Measurements from ENCODE around the gene KLRG1.

The KLRG1 gene

DNA sequence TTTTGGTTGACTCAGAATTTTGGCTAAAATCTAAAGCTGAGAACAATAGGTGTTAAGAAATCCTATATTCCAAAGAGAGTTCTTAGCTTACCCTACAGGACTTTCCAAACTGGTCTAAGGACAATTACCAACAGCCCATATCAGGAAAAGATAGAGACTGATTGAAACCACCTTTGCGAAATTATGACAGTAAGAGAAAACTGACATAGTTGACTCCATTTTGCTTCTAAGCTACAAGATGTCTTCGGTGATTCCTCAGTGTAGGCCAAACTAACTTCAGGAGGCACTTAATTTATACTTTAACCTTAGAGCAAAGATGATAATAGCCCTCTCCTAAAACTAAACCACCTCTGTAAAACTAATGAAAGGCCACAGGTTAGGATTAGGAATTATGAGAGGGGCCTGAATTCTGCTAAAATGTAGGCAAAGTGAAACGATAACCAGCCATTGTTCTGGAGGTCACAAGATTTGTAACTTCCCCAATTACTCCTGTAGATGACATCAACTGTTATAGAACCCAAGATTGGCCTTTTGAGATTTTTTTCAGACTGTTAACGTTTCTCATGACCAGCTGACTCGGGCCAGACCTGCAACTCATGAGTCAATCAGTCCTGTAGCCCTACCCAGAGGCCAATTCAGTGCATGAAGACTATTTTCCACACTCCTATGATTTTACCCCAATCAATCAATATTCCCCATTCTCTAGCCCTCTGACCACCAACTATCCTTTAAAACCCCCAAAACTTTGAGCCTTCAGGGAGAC, 43.0 kb downstream of the KLRG1 start:
- Histone ChIP-seq H4K20me1 (ENCODE audit: insufficient read depth, low read length) (no peaks in the 10 kb centered on the region), H3K9ac (ENCODE audit: low read depth, low read length) (no peak overlapping the region), H3K4me3 (ENCODE audit: low read depth in 1 of 2, low read length in 2 of 2) (no peak overlapping the region), H3K27me3 (ENCODE audit: insufficient read depth, low read length, poor library complexity) (no peaks in the 10 kb centered on the region), H3K79me2 (ENCODE audit: insufficient read depth, low read length) (no peaks in the 10 kb centered on the region), H2AFZ (ENCODE audit: low read depth, low read length) (no peak overlapping the region), H3K36me3 (ENCODE audit: insufficient read depth, low read length) (no peaks in the 10 kb centered on the region), H3K9me3 (ENCODE audit: insufficient read depth, low read length, severe bottlenecking) (no peaks in the 10 kb centered on the region), H3K27ac (ENCODE audit: low read length) (no peak overlapping the region), H3K4me2 (ENCODE audit: insufficient read depth, low read length) (no peak overlapping the region), H3K4me1 (ENCODE audit: insufficient read depth, low read length) (no peaks in the 10 kb centered on the region)
- DNase-seq (no peak), ATAC-seq (ENCODE audit: insufficient read depth, low read depth) (no peak)
- TF ChIP-seq EZH2 (IDR thresholded peaks at IDR 0.05; ENCODE audit: borderline replicate concordance, low read depth, low read length, severe bottlenecking), result no peak
- TF ChIP-seq, protein P1, sequence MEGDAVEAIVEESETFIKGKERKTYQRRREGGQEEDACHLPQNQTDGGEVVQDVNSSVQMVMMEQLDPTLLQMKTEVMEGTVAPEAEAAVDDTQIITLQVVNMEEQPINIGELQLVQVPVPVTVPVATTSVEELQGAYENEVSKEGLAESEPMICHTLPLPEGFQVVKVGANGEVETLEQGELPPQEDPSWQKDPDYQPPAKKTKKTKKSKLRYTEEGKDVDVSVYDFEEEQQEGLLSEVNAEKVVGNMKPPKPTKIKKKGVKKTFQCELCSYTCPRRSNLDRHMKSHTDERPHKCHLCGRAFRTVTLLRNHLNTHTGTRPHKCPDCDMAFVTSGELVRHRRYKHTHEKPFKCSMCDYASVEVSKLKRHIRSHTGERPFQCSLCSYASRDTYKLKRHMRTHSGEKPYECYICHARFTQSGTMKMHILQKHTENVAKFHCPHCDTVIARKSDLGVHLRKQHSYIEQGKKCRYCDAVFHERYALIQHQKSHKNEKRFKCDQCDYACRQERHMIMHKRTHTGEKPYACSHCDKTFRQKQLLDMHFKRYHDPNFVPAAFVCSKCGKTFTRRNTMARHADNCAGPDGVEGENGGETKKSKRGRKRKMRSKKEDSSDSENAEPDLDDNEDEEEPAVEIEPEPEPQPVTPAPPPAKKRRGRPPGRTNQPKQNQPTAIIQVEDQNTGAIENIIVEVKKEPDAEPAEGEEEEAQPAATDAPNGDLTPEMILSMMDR (IDR thresholded peaks at IDR 0.05; ENCODE audit: borderline replicate concordance, extremely low read depth, low read length, poor library complexity, severe bottlenecking), result no peak

DNA sequence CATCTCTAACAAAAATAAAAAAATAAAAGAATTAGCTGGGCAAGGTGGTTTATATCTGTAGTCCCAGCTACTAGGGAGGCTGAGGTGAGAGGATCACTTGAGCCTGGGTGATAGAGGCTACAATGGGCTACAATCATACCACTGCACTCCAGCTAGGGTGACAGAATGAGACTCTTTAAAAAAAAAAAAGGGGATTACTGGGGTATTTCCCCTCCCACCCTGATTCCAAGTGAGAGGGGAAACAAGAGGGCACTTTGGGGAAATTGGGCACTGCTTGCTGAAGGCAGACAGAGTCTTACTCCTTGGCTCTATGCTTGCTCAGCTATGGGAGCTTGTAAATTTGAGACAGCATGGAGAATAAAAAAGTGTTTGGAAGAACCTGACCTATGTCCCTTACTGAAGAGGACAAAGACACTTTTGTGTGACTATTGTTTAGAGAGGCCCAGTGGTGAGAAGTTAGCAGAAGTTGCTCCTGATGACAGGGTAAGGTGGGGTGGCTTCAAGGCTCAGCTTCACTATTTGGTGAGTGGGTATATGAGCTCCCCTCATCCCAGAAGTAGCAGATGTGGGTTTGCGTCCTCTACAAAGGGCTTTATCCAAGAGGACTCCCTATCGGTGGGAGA, 44.0 kb downstream of the KLRG1 start:
- H4K20me1 ChIP-seq (ENCODE audit: insufficient read depth, low read length), result no peaks in the 10 kb centered on the region
- no peaks in the 10 kb centered on the region for H3K9me3 ChIP-seq (ENCODE audit: insufficient read depth, low read length, severe bottlenecking)
- no peak for ATAC-seq (ENCODE audit: insufficient read depth, low read depth)
- H3K27ac ChIP-seq (ENCODE audit: low read length), result no peak overlapping the region
- no peaks in the 10 kb centered on the region for H3K36me3 ChIP-seq (ENCODE audit: insufficient read depth, low read length)
- no peak for TF ChIP-seq EZH2 (IDR thresholded peaks at IDR 0.05; ENCODE audit: borderline replicate concordance, low read depth, low read length, severe bottlenecking)
- TF ChIP-seq, protein P1 (IDR thresholded peaks at IDR 0.05; ENCODE audit: borderline replicate concordance, extremely low read depth, low read length, poor library complexity, severe bottlenecking), result no peak
- H3K4me1 ChIP-seq (ENCODE audit: insufficient read depth, low read length), result no peaks in the 10 kb centered on the region
- H3K79me2 ChIP-seq (ENCODE audit: insufficient read depth, low read length), result no peaks in the 10 kb centered on the region
- no peak overlapping the region for H2AFZ ChIP-seq (ENCODE audit: low read depth, low read length)
- H3K4me2 ChIP-seq (ENCODE audit: insufficient read depth, low read length), result no peak overlapping the region
- DNase-seq, result no peak
- H3K9ac ChIP-seq (ENCODE audit: low read depth, low read length), result no peak overlapping the region
- H3K27me3 ChIP-seq (ENCODE audit: insufficient read depth, low read length, poor library complexity), result no peaks in the 10 kb centered on the region
- H3K4me3 ChIP-seq (ENCODE audit: low read depth in 1 of 2, low read length in 2 of 2), result no peak overlapping the region

DNA sequence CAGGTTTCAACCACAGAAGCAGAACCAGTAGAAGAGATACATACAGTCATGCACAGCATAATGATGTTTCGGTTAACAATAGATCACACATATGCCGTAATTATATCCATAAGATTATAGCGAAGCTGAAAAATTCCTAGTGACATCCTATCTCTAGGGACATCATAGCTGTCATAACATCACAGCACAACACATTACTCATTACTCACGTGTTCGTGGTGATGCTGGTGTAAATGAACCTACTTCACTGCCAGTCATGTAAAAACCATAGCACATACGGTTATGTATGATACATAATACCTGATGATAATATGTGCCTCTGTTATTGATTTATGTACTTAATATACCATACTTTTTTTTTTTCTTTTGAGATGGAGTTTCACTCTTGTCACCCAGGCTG, 44.7 kb downstream of the KLRG1 start:
- DNase-seq, result no peak
- Histone ChIP-seq H3K79me2 (ENCODE audit: insufficient read depth, low read length) (no peaks in the 10 kb centered on the region), H3K36me3 (ENCODE audit: insufficient read depth, low read length) (no peaks in the 10 kb centered on the region), H3K4me3 (ENCODE audit: low read depth in 1 of 2, low read length in 2 of 2) (no peak overlapping the region), H3K27me3 (ENCODE audit: insufficient read depth, low read length, poor library complexity) (no peaks in the 10 kb centered on the region), H2AFZ (ENCODE audit: low read depth, low read length) (no peak overlapping the region), H3K9ac (ENCODE audit: low read depth, low read length) (no peak overlapping the region), H3K4me1 (ENCODE audit: insufficient read depth, low read length) (no peaks in the 10 kb centered on the region), H3K27ac (ENCODE audit: low read length) (no peak overlapping the region), H4K20me1 (ENCODE audit: insufficient read depth, low read length) (no peaks in the 10 kb centered on the region), H3K9me3 (ENCODE audit: insufficient read depth, low read length, severe bottlenecking) (no peaks in the 10 kb centered on the region), H3K4me2 (ENCODE audit: insufficient read depth, low read length) (no peak overlapping the region)
- ATAC-seq (ENCODE audit: insufficient read depth, low read depth), result no peak
- TF ChIP-seq, protein P1 (IDR thresholded peaks at IDR 0.05; ENCODE audit: borderline replicate concordance, extremely low read depth, low read length, poor library complexity, severe bottlenecking), result no peak
- TF ChIP-seq EZH2 (IDR thresholded peaks at IDR 0.05; ENCODE audit: borderline replicate concordance, low read depth, low read length, severe bottlenecking), result no peak

Measured in DND-41 (cell line).